Measurements from ENCODE around the gene THSD7B.
A peak's percentile ranks its signal among the peaks of the same experiment; 100 is the strongest.

THSD7B gene

GRCh38 chr2:136919682-136920081 lies 154.3 kb downstream of the THSD7B start:
- no peak overlapping the region for H3K27ac Mint-ChIP-seq
- peaks cover 29% of the 10 kb centered on the region for H3K27me3 Mint-ChIP-seq (ENCODE audit: low read depth)
- peaks cover 9% of the 10 kb centered on the region for H3K4me1 Mint-ChIP-seq
- no peak for TF ChIP-seq CTCF (IDR thresholded peaks at IDR 0.05; ENCODE audit: unreplicated experiment in 3 of 3)
- H3K9me3 Mint-ChIP-seq: peaks cover 4% of the 10 kb centered on the region
- no peaks in the 10 kb centered on the region for H3K36me3 Mint-ChIP-seq (ENCODE audit: low read depth)
- no peak overlapping the region for H3K4me3 Mint-ChIP-seq

GRCh38 chr2:136920652-136921333 lies 155.4 kb downstream of the THSD7B start:
- no peaks in the 10 kb centered on the region for H3K36me3 Mint-ChIP-seq (ENCODE audit: low read depth)
- TF ChIP-seq CTCF (IDR thresholded peaks at IDR 0.05; ENCODE audit: unreplicated experiment in 3 of 3): peak in 1 of 3 experiments; percentile 13

GRCh38 chr2:136927156-136927555 lies 161.8 kb downstream of the THSD7B start:
- H3K27me3 Mint-ChIP-seq (ENCODE audit: low read depth): peaks cover 27% of the 10 kb centered on the region
- H3K4me3 Mint-ChIP-seq: no peak overlapping the region
- no peak overlapping the region for H3K27ac Mint-ChIP-seq
- no peak for TF ChIP-seq CTCF (IDR thresholded peaks at IDR 0.05; ENCODE audit: unreplicated experiment in 3 of 3)
- peaks cover 11% of the 10 kb centered on the region for H3K9me3 Mint-ChIP-seq
- no peaks in the 10 kb centered on the region for H3K36me3 Mint-ChIP-seq (ENCODE audit: low read depth)
- peaks cover 7% of the 10 kb centered on the region for H3K4me1 Mint-ChIP-seq

More at GRCh38 chr2:136920652-136921333, 155.4 kb downstream of the THSD7B start:
- Mint-ChIP-seq H3K27me3 (ENCODE audit: low read depth) (peaks cover 29% of the 10 kb centered on the region), H3K9me3 (peaks cover 4% of the 10 kb centered on the region), H3K4me3 (no peak overlapping the region), H3K4me1 (peaks cover 9% of the 10 kb centered on the region), H3K27ac (no peak overlapping the region)

GRCh38 chr2:136929531-136929930 lies 164.2 kb downstream of the THSD7B start:
- H3K4me3 Mint-ChIP-seq: no peak overlapping the region
- H3K9me3 Mint-ChIP-seq: peaks cover 7% of the 10 kb centered on the region
- H3K27me3 Mint-ChIP-seq (ENCODE audit: low read depth): peaks cover 18% of the 10 kb centered on the region
- no peak for TF ChIP-seq CTCF (IDR thresholded peaks at IDR 0.05; ENCODE audit: unreplicated experiment in 3 of 3)
- H3K36me3 Mint-ChIP-seq (ENCODE audit: low read depth): no peaks in the 10 kb centered on the region
- peaks cover 7% of the 10 kb centered on the region for H3K4me1 Mint-ChIP-seq
- no peak overlapping the region for H3K27ac Mint-ChIP-seq

GRCh38 chr2:136932700-136933099 lies 167.4 kb downstream of the THSD7B start:
- TF ChIP-seq CTCF (IDR thresholded peaks at IDR 0.05; ENCODE audit: unreplicated experiment in 3 of 3): peak; percentile 28 to 64 (median 54)
- Mint-ChIP-seq H3K4me1 (no peaks in the 10 kb centered on the region), H3K36me3 (ENCODE audit: low read depth) (no peaks in the 10 kb centered on the region), H3K27ac (no peak overlapping the region), H3K27me3 (ENCODE audit: low read depth) (peaks cover 6% of the 10 kb centered on the region), H3K9me3 (peaks cover 4% of the 10 kb centered on the region), H3K4me3 (no peak overlapping the region)

GRCh38 chr2:136935119-136935518 lies 169.8 kb downstream of the THSD7B start:
- Mint-ChIP-seq H3K4me1 (no peaks in the 10 kb centered on the region), H3K27me3 (ENCODE audit: low read depth) (peaks cover 6% of the 10 kb centered on the region), H3K4me3 (no peak overlapping the region), H3K36me3 (ENCODE audit: low read depth) (no peaks in the 10 kb centered on the region), H3K27ac (no peak overlapping the region), H3K9me3 (peaks cover 4% of the 10 kb centered on the region)
- TF ChIP-seq CTCF (IDR thresholded peaks at IDR 0.05; ENCODE audit: unreplicated experiment in 3 of 3): no peak

Data from nephron (organoid).